ENCODE results near the gene RALGPS2.

RALGPS2 gene

DNA sequence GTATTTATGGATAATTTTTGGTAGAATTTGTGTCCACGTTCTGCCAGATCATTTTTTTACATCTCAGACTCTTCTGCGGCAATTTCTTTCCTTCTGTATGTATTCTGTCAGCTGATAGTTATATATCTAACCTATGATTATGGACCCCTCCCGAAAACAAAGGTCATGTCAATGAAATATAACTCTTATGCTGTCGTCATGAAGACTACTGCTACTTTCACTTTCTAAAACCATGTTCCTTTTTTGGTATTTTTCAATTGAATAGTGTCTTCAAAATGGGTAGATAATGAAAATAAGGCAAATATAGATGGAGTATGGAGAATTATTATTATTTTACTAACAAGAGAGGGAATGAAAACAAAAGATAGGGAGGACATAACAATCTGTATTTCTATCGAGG, 142.6 kb downstream of the RALGPS2 start:
- no peak for DNase-seq (ENCODE audit: low spot score)

GRCh38 chr1:178868706-178869105, 143.7 kb downstream of the RALGPS2 start:
- no peak for DNase-seq (ENCODE audit: low spot score)

GRCh38 chr1:178869119-178869697, 144.2 kb downstream of the RALGPS2 start:
- DNase-seq (ENCODE audit: low spot score) = no peak

- no peak for DNase-seq (ENCODE audit: low spot score)
Observed at GRCh38 chr1:178870221-178870620, 145.2 kb downstream of the RALGPS2 start.

- no peak for DNase-seq (ENCODE audit: low spot score)
Observed at GRCh38 chr1:178870944-178871343, 145.9 kb downstream of the RALGPS2 start, which contains the start of gene ANGPTL1. TSS of gene ANGPTL1 (minus strand) at chr1:178871077. CDS start at chr1:178865776, 5,301 bp downstream.

DNA sequence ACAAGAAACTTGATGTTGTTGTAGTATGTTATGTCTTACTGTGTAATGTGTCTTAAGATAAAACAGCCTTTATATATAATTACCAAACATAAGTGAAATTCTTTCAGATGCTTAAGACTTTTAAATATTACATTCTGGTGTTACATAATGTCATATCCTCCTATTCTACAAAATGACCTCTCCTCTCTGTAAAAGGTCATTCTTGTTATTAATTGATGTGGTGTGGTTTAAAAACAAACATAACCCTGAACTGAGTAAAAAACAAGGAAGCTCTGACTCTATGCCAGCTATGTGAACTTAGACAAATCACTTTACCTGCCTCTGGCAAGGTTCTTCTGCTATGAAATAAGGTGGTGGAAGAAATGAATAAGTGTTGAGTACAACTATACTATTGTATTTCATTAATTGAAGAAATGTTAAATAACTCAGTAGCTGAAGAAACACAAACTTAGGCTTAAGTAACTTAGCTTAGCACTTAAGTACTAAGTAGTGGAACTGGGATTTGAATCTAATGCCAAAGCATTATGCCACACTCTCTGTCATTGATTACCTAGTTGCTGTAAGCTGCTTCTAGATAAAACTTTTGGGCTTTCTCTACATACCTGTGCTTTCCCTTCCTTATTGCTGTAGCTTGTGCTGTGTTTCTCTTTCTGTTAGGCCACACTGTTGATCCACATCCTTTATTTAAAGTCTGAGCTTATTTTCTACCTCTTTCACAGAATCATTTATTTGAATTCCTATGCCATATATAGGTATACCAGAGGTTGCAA, 146.7 kb downstream of the RALGPS2 start:
- DNase-seq (ENCODE audit: low spot score) = no peak

DNA sequence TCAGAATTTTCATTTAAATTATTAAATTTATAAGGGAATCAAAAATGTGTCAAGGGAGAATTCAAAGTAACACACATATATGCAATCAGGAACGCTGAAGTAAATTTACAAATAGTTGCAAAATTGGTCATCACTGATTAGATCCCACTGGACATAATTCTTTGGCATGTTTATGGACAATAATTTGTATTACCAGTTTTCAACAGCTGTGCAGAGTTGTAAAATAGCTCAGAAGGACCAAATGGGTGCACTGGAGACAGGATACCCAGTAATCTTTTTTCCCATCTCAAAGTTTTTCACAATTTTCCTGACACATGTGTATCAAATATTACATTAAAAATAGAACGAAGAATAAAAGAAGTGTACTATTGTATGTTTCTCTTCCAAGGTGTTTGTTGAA, 149.9 kb downstream of the RALGPS2 start:
- DNase-seq (ENCODE audit: low spot score) = no peak

- DNase-seq (ENCODE audit: low spot score) = no peak
Observed at GRCh38 chr1:178875936-178876335, 150.9 kb downstream of the RALGPS2 start.

GRCh38 chr1:178877896-178878295, 152.9 kb downstream of the RALGPS2 start:
- DNase-seq (ENCODE audit: low spot score) = no peak

DNA sequence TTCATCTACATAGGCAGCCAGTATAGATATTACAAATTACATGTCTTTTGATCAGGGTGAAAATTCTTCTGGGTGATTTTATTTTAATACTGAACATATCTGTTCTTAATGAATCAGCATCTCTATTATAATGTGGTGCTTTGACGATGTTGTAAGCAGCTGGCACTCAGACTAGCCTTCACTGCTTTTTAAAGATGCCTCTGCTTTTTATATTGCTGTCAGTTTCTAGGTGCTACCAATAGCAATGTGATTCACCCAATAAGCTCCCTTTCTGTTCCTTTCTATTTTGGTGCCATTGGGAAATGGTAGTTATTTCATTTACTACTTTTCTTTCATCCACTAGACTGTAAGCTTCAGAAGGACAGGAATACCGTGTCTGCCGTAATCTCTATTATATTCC, 156.9 kb downstream of the RALGPS2 start:
- no peak for DNase-seq (ENCODE audit: low spot score)

DNA sequence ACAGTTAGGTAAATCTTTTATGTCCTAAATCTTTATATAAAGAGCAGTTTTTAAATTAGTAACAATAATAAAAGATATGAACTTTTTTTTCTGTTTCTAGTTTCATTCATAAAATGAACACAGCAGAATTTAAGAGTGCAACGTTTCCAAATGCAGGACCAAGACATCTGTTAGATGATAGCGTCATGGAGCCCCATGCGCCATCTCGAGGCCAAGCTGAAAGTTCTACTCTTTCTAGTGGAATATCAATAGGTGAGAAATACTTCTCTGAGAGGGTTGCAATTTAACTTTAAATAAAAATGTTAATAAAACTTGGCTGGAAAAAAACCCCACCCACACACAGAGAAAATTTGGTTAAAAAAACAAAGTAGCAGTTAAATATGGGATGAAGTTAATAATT, 160.8 kb downstream of the RALGPS2 start:
- DNase-seq (ENCODE audit: low spot score) = no peak

DNA sequence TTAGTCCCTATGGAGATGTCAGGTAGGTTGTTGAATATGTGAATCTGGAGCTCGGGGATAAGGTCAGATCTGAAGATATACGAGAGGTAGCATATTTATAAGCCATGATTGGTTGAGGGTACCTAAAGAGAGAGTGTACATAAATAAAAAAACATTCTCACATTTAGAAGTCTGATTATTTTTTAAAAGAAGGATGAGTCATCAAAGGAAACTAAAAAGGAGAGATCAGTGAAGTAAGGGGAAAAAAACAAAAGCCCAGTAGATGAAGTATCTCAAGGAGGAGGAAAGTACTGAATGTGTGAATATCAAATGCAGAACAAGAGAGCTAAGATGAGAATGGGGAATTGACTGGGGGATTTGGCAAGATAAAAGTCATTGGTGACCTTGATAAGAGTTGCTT, 161.5 kb downstream of the RALGPS2 start:
- DNase-seq (ENCODE audit: low spot score) = no peak

DNA sequence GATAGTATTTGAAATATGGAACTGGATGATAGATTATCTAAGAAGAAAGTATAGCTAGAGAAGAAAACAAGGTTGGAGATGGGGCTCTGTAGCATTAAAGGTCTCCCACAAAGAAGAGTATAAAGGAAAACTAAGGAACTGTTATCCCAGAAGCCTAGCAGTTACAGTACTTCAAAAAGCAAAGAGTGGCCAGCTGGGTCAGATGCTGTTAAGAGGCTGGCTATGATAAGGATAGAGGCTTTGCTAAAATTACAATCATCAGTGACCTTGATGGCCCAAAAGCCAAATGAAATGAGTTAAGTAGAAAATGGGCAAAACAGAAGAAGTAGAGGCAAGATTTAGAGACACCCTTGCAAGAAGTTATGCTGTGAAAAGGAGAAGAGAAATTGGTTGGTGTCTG, 170.9 kb downstream of the RALGPS2 start:
- no peak for DNase-seq (ENCODE audit: low spot score)

DNA sequence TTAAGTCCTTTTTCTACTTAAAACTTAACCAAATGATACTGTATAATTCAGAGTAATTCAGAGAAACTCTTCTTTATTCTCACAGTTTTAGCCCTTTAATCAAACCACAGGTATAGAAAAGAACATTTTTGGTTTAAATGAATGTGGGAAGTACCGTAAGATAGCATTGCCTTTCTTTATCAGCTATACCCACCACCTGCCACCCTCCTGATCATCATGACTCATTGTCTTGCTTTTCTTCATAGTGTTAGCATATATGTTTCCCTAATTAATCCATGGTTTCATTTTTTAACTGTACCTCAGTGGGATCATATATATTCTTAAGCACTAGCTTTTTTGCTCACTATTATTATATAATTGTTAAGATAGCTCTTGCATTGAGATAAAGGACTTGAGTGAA, 173.4 kb downstream of the RALGPS2 start:
- DNase-seq (ENCODE audit: low spot score) = no peak

DNA sequence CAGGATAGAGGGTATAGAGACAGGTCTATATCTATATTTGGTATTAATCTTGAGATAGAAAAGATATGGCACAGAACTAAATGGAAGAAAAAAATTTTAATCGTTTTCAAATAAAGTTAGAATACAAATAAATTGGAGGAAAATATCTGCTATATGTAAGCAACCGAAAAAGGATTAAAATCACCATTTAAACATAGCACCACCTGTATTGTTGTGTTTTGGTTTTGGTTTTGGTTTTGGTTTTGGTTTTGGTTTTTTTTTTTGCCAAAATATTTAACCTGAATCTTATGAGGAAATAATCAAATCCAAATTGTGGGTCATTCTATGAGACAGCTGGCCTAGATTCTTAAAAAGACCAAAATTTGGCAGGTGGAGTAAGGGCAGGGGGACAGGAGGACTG, 174.4 kb downstream of the RALGPS2 start:
- DNase-seq (ENCODE audit: low spot score) = no peak

GRCh38 chr1:178901482-178902125, 176.6 kb downstream of the RALGPS2 start:
- no peak for DNase-seq (ENCODE audit: low spot score)

DNA sequence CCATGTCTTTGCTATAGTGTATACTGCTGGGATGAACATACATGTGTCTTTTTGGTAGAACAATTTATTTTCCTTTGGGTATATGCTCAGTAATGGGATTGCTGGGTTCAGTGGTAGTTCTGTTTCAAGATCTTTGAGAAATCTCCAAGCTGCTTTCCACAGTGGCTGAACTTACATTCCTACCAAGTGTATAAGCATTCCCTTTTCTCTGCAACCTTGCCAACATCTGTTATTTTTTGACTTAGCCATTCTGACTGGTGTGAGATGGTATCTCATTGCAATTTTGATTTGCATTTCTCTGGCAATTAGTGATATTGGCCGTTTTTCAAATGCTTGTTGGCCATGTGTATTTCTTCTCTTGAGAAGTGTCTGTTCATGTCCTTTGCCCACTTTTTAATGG, 183.3 kb downstream of the RALGPS2 start:
- DNase-seq (ENCODE audit: low spot score) = no peak

- DNase-seq (ENCODE audit: low spot score) = no peak
Observed at GRCh38 chr1:178910023-178910422, 185.0 kb downstream of the RALGPS2 start.

GRCh38 chr1:178912597-178912996, 187.6 kb downstream of the RALGPS2 start:
- no peak for DNase-seq (ENCODE audit: low spot score)

- no peak for DNase-seq (ENCODE audit: low spot score)
Observed at GRCh38 chr1:178916448-178917174, 191.6 kb downstream of the RALGPS2 start.

DNA sequence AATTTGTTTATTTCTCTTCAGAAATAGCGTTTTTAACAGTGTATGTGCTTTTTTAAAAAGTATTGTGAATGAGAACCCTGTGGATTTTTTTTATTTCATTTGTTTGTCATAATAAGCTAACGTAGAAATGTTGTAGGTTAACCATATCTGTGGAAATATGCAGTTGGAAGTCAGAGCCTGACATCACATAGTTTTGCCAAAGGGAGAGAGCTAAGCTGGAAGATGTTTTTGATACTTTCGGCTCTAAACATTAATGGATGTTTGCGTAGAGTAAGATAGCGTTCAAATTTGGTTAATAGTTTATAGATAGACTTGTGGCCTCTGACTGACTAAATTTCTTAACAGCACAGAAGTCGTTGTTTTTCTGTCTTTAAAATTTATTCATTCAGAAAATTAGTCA, 193.3 kb downstream of the RALGPS2 start:
- DNase-seq (ENCODE audit: low spot score) = no peak

GRCh38 chr1:178918955-178919354, 193.9 kb downstream of the RALGPS2 start:
- no peak for DNase-seq (ENCODE audit: low spot score)

GRCh38 chr1:178919581-178919980, 194.5 kb downstream of the RALGPS2 start:
- DNase-seq (ENCODE audit: low spot score) = no peak
